ENCODE results near the gene ZNF148. TPM values are rescaled to one million over a fixed set of nuclear protein-coding genes. Genes with fewer than 3 reads are reported as not detected.

The ZNF148 gene
- total RNA-seq, 1 donor from 2014 or later, result 44.5 TPM

DNA sequence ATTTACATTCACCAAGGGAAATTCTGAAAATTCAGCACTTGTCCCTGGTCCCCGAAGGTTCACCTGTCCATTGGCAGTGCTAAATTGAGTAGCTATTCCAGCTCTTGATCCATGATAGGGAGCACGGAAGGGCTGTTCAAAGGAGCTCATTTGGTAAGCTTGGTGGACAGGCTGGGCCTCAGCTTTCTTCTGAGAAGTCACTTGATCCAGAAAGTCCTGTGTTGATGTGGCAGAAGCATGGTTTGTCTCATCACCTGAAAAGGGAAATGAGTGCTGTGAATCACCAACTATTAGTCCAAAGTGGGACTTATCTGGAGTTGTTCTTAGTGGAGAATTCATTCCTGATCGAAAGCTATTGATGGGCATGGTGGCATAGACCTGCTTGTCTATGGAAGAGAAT lies 142.7 kb downstream of the ZNF148 start:
- H3K27me3 ChIP-seq (ENCODE audit: insufficient read depth, low read length), result no peaks in the 10 kb centered on the region
- H3K36me3 Mint-ChIP-seq (ENCODE audit: low read depth, unreplicated experiment), result peaks cover 9% of the 10 kb centered on the region
- H2AFZ ChIP-seq (ENCODE audit: low read depth, low read length), result no peak overlapping the region
- FAIRE-seq (no peak), DNase-seq (ENCODE audit: low read depth) (no peak)
- H3K27ac Mint-ChIP-seq (ENCODE audit: unreplicated experiment), result no peak overlapping the region
- peaks cover 6% of the 10 kb centered on the region for H4K20me1 ChIP-seq (ENCODE audit: insufficient read depth, low read length)
- H3K9me3 ChIP-seq (ENCODE audit: insufficient read depth, low read depth, low read length), result no peaks in the 10 kb centered on the region
- TF ChIP-seq, protein P1, sequence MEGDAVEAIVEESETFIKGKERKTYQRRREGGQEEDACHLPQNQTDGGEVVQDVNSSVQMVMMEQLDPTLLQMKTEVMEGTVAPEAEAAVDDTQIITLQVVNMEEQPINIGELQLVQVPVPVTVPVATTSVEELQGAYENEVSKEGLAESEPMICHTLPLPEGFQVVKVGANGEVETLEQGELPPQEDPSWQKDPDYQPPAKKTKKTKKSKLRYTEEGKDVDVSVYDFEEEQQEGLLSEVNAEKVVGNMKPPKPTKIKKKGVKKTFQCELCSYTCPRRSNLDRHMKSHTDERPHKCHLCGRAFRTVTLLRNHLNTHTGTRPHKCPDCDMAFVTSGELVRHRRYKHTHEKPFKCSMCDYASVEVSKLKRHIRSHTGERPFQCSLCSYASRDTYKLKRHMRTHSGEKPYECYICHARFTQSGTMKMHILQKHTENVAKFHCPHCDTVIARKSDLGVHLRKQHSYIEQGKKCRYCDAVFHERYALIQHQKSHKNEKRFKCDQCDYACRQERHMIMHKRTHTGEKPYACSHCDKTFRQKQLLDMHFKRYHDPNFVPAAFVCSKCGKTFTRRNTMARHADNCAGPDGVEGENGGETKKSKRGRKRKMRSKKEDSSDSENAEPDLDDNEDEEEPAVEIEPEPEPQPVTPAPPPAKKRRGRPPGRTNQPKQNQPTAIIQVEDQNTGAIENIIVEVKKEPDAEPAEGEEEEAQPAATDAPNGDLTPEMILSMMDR (IDR thresholded peaks at IDR 0.05; ENCODE audit: insufficient read depth, low read depth, low read length), result no peak
- peaks cover 17% of the 10 kb centered on the region for H3K4me1 Mint-ChIP-seq (ENCODE audit: low read depth, unreplicated experiment)
- H3K27ac ChIP-seq (ENCODE audit: low read depth, low read length), result peak overlapping the region; percentile 65
- H3K27me3 Mint-ChIP-seq (ENCODE audit: low read depth, unreplicated experiment), result no peaks in the 10 kb centered on the region
- no peak overlapping the region for H3K4me3 ChIP-seq (ENCODE audit: insufficient read depth, low read depth, low read length)
- H3K4me3 Mint-ChIP-seq (ENCODE audit: unreplicated experiment), result no peak overlapping the region
- H3K4me2 ChIP-seq (ENCODE audit: low read length), result peak overlapping the region; percentile 51
- peaks cover 15% of the 10 kb centered on the region for H3K4me1 ChIP-seq (ENCODE audit: insufficient read depth, low read length)
- no peaks in the 10 kb centered on the region for H3K79me2 ChIP-seq (ENCODE audit: insufficient read depth, low read length)
- H3K9ac ChIP-seq (ENCODE audit: low read length), result peak overlapping the region; percentile 29
- peaks cover 6% of the 10 kb centered on the region for H3K36me3 ChIP-seq (ENCODE audit: insufficient read depth, low read length)
- no peaks in the 10 kb centered on the region for H3K9me3 Mint-ChIP-seq (ENCODE audit: unreplicated experiment)

DNA sequence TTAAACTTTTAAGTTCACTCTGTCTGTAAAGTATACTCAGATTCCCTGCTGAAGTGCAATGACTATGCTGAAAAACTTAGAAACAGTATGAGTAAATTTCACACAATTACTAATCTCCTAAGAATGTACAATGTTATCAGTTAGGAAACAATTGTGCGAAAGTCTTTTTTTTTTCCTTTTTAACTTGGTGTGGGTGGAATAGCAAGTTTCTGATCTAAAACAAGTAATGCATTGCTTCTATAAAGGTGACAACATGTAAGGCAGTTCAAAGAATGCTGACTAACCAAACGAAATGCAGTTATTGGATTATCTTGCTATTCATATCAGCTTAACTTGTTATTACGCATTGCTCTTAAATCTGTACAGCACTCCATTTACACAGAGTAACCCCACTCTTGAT lies 143.2 kb downstream of the ZNF148 start:
- FAIRE-seq (peak; percentile 96), DNase-seq (ENCODE audit: low read depth) (peak; percentile 94)
- H2AFZ ChIP-seq (ENCODE audit: low read depth, low read length), result no peak overlapping the region
- Mint-ChIP-seq H3K27ac (ENCODE audit: unreplicated experiment) (peak overlapping the region; percentile 63), H3K4me1 (ENCODE audit: low read depth, unreplicated experiment) (peaks cover 15% of the 10 kb centered on the region), H3K27me3 (ENCODE audit: low read depth, unreplicated experiment) (no peaks in the 10 kb centered on the region), H3K9me3 (ENCODE audit: unreplicated experiment) (no peaks in the 10 kb centered on the region), H3K4me3 (ENCODE audit: unreplicated experiment) (peak overlapping the region; percentile 1), H3K36me3 (ENCODE audit: low read depth, unreplicated experiment) (peaks cover 9% of the 10 kb centered on the region)
- peaks cover 6% of the 10 kb centered on the region for H4K20me1 ChIP-seq (ENCODE audit: insufficient read depth, low read length)
- no peaks in the 10 kb centered on the region for H3K9me3 ChIP-seq (ENCODE audit: insufficient read depth, low read depth, low read length)
- no peak overlapping the region for H3K4me3 ChIP-seq (ENCODE audit: insufficient read depth, low read depth, low read length)
- peak overlapping the region; percentile 48 for H3K9ac ChIP-seq (ENCODE audit: low read length)
- H3K4me1 ChIP-seq (ENCODE audit: insufficient read depth, low read length), result peaks cover 15% of the 10 kb centered on the region
- peak overlapping the region; percentile 65 for H3K27ac ChIP-seq (ENCODE audit: low read depth, low read length)
- H3K27me3 ChIP-seq (ENCODE audit: insufficient read depth, low read length), result no peaks in the 10 kb centered on the region
- TF ChIP-seq, protein P1 (IDR thresholded peaks at IDR 0.05; ENCODE audit: insufficient read depth, low read depth, low read length), result no peak
- TF ChIP-seq EZH2 (IDR thresholded peaks at IDR 0.05; ENCODE audit: insufficient read depth, low read length), result no peak
- H3K36me3 ChIP-seq (ENCODE audit: insufficient read depth, low read length), result peaks cover 6% of the 10 kb centered on the region
- H3K79me2 ChIP-seq (ENCODE audit: insufficient read depth, low read length), result no peaks in the 10 kb centered on the region
- peak overlapping the region; percentile 51 for H3K4me2 ChIP-seq (ENCODE audit: low read length)

DNA sequence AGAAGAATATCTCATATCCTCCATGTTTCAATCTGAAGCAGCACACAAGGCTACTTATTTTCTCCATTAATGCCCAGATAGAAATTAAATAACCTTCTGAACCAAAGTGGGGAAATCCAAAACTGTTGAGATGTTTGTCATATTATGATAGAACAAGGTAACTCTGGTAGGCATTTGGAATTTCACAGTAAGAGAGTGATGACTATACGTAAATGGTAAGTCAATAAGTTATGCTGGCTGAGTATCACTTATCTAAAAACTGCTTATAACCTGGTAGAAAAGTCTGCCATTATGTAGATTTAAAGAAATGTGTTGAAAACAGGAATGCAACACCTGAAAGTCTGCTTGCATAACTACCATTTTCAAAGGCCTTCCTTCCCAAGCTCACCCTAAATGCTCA lies 145.4 kb downstream of the ZNF148 start:
- Mint-ChIP-seq H3K9me3 (ENCODE audit: unreplicated experiment) (no peaks in the 10 kb centered on the region), H3K27ac (ENCODE audit: unreplicated experiment) (no peak overlapping the region), H3K4me3 (ENCODE audit: unreplicated experiment) (no peak overlapping the region), H3K27me3 (ENCODE audit: low read depth, unreplicated experiment) (no peaks in the 10 kb centered on the region), H3K36me3 (ENCODE audit: low read depth, unreplicated experiment) (peaks cover 7% of the 10 kb centered on the region), H3K4me1 (ENCODE audit: low read depth, unreplicated experiment) (peaks cover 9% of the 10 kb centered on the region)
- FAIRE-seq (no peak), DNase-seq (ENCODE audit: low read depth) (no peak)
- Histone ChIP-seq H3K9ac (ENCODE audit: low read length) (no peak overlapping the region), H3K9me3 (ENCODE audit: insufficient read depth, low read depth, low read length) (no peaks in the 10 kb centered on the region), H3K27me3 (ENCODE audit: insufficient read depth, low read length) (no peaks in the 10 kb centered on the region), H3K4me2 (ENCODE audit: low read length) (no peak overlapping the region), H3K27ac (ENCODE audit: low read depth, low read length) (no peak overlapping the region), H3K4me3 (ENCODE audit: insufficient read depth, low read depth, low read length) (no peak overlapping the region), H3K36me3 (ENCODE audit: insufficient read depth, low read length) (peaks cover 6% of the 10 kb centered on the region), H2AFZ (ENCODE audit: low read depth, low read length) (no peak overlapping the region), H4K20me1 (ENCODE audit: insufficient read depth, low read length) (peaks cover 6% of the 10 kb centered on the region), H3K4me1 (ENCODE audit: insufficient read depth, low read length) (peaks cover 15% of the 10 kb centered on the region), H3K79me2 (ENCODE audit: insufficient read depth, low read length) (no peaks in the 10 kb centered on the region)
- TF ChIP-seq, protein P1 (IDR thresholded peaks at IDR 0.05; ENCODE audit: insufficient read depth, low read depth, low read length), result no peak
- no peak for TF ChIP-seq EZH2 (IDR thresholded peaks at IDR 0.05; ENCODE audit: insufficient read depth, low read length)

All from astrocyte (in vitro differentiated cells and primary cell).